HG02885 (cell line): Measurements from ENCODE around the gene TTYH2.

ENCODE experiments used
- ATAC-seq: cut with Tn5 transposase; IDR thresholded peaks from one replicate; pipeline ENCODE4 v1.9.1; 2021; ENCODE audit warnings: mild to moderate bottlenecking; ENCODE audit not compliant: unreplicated experiment, poor library complexity

Gene TTYH2

GRCh38 chr17:74231928-74232907 is 18.8 kb downstream of the TTYH2 start:
- ATAC-seq = no peak

- no peak for ATAC-seq
Observed at GRCh38 chr17:74233937-74234336, 20.6 kb downstream of the TTYH2 start.

- ATAC-seq = no peak
Observed at GRCh38 chr17:74234486-74234885, 21.1 kb downstream of the TTYH2 start.

GRCh38 chr17:74235040-74235581 is 21.7 kb downstream of the TTYH2 start:
- ATAC-seq = no peak

- no peak for ATAC-seq
Observed at GRCh38 chr17:74235911-74236371, 22.6 kb downstream of the TTYH2 start.

GRCh38 chr17:74237321-74237720 is 23.9 kb downstream of the TTYH2 start:
- no peak for ATAC-seq

- ATAC-seq = no peak
Observed at GRCh38 chr17:74239172-74239571, 25.8 kb downstream of the TTYH2 start.

- no peak for ATAC-seq
Observed at GRCh38 chr17:74240618-74241205, 27.3 kb downstream of the TTYH2 start.

- no peak for ATAC-seq
Observed at GRCh38 chr17:74241431-74241830, 28.1 kb downstream of the TTYH2 start.

- no peak for ATAC-seq
Observed at GRCh38 chr17:74241847-74242246, 28.5 kb downstream of the TTYH2 start.

GRCh38 chr17:74243013-74243755 is 29.8 kb downstream of the TTYH2 start:
- no peak for ATAC-seq

- no peak for ATAC-seq
Observed at GRCh38 chr17:74244128-74244527, 30.8 kb downstream of the TTYH2 start.

GRCh38 chr17:74244548-74244947 is 31.2 kb downstream of the TTYH2 start:
- ATAC-seq = no peak

- ATAC-seq = no peak
Observed at GRCh38 chr17:74245145-74245831, 31.9 kb downstream of the TTYH2 start.

- ATAC-seq = no peak
Observed at GRCh38 chr17:74245871-74246270, 32.5 kb downstream of the TTYH2 start.

- ATAC-seq = no peak
Observed at GRCh38 chr17:74249590-74250270, 36.4 kb downstream of the TTYH2 start.

GRCh38 chr17:74250324-74250995 is 37.1 kb downstream of the TTYH2 start:
- ATAC-seq = no peak

- ATAC-seq = no peak
Observed at GRCh38 chr17:74251051-74251450, 37.7 kb downstream of the TTYH2 start.

GRCh38 chr17:74251569-74251968 is 38.2 kb downstream of the TTYH2 start:
- ATAC-seq = no peak
